RWPE2 (cell line): ENCODE data around the gene TMEM151A.

Experiments
- ATAC-seq: fragments of 200-7000 bp; cut with Tn5 transposase; 3 replicates; pipeline ENCODE4 v1.9.1; 2021; ENCODE audit warnings: low read depth
- DNase-seq: peaks from one replicate; pipeline ENCODE4 v3.0.0-alpha.2; 2020; ENCODE audit warnings: low spot score
- H3K27ac ChIP-seq: fragments of 450-650 bp; 2 replicates; pipeline ENCODE4 v1.5.1; 2017; ENCODE audit warnings: mild to moderate bottlenecking; ENCODE audit not compliant: poor library complexity, severe bottlenecking
- H3K27me3 ChIP-seq: fragments of 250-450 bp; sonication (Bioruptor Pico); 2 replicates; pipeline ENCODE4 v1.5.1; 2021; ENCODE audit warnings: mild to moderate bottlenecking, moderate library complexity; ENCODE audit not compliant: insufficient read depth, poor library complexity, severe bottlenecking
- H3K36me3 ChIP-seq: fragments of 250-450 bp; sonication (Bioruptor Pico); 2 replicates; pipeline ENCODE4 v1.5.1; 2020; ENCODE audit warnings: low read depth, mild to moderate bottlenecking, moderate library complexity
- H3K4me1 ChIP-seq: fragments of 250-450 bp; sonication (Bioruptor Pico); 2 replicates; pipeline ENCODE4 v1.5.1; 2021; ENCODE audit warnings: mild to moderate bottlenecking, moderate library complexity; ENCODE audit not compliant: insufficient read depth, poor library complexity, severe bottlenecking
- H3K4me3 ChIP-seq: fragments of 250-450 bp; sonication (Bioruptor Pico); 2 replicates; pipeline ENCODE4 v1.5.1; 2021; ENCODE audit warnings: mild to moderate bottlenecking, moderate library complexity; ENCODE audit not compliant: severe bottlenecking
- H3K9me3 ChIP-seq: fragments of 250-450 bp; sonication (Bioruptor Pico); 2 replicates; pipeline ENCODE4 v1.5.1; 2021; ENCODE audit warnings: mild to moderate bottlenecking, moderate library complexity; ENCODE audit not compliant: severe bottlenecking
- TF ChIP-seq, protein P1 (sequence below): fragments of 450-650 bp; IDR thresholded peaks from one replicate; pipeline ENCODE4 v1.5.1; 2017; ENCODE audit warnings: mild to moderate bottlenecking, moderate library complexity; ENCODE audit not compliant: poor library complexity, severe bottlenecking

The TMEM151A gene

DNA sequence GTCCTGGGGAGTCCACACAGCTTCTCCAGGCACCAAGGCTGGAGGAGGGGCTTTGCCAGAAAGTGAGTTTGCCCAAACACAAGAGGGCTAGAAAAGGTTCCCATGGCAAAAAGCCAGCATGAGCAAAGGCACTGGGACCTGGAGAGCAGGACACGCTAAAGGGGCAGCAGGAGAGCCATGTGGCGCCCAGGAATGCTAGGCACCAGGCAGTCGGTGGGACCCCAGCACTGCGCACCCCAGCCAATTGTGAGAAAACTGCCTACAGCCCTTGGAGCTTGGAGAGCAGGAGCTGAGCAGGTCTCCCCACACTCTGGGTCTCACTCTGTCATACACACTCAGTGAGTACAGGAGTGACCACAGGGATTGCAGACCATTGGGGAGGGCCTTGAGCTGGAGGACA is 28.5 kb upstream of the TMEM151A start:
- H3K4me1 ChIP-seq: no peaks in the 10 kb centered on the region
- H3K4me3 ChIP-seq: no peak overlapping the region
- no peaks in the 10 kb centered on the region for H3K9me3 ChIP-seq
- H3K27me3 ChIP-seq: no peaks in the 10 kb centered on the region
- ATAC-seq (no peak), DNase-seq (no peak)
- peaks cover 34% of the 10 kb centered on the region for H3K36me3 ChIP-seq
- no peak overlapping the region for H3K27ac ChIP-seq
- TF ChIP-seq, protein P1, sequence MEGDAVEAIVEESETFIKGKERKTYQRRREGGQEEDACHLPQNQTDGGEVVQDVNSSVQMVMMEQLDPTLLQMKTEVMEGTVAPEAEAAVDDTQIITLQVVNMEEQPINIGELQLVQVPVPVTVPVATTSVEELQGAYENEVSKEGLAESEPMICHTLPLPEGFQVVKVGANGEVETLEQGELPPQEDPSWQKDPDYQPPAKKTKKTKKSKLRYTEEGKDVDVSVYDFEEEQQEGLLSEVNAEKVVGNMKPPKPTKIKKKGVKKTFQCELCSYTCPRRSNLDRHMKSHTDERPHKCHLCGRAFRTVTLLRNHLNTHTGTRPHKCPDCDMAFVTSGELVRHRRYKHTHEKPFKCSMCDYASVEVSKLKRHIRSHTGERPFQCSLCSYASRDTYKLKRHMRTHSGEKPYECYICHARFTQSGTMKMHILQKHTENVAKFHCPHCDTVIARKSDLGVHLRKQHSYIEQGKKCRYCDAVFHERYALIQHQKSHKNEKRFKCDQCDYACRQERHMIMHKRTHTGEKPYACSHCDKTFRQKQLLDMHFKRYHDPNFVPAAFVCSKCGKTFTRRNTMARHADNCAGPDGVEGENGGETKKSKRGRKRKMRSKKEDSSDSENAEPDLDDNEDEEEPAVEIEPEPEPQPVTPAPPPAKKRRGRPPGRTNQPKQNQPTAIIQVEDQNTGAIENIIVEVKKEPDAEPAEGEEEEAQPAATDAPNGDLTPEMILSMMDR: no peak

GRCh38 chr11:66263785-66264184 is 27.9 kb upstream of the TMEM151A start:
- TF ChIP-seq, protein P1: no peak
- Histone ChIP-seq H3K4me3 (no peak overlapping the region), H3K9me3 (no peaks in the 10 kb centered on the region), H3K4me1 (no peaks in the 10 kb centered on the region), H3K27me3 (no peaks in the 10 kb centered on the region), H3K36me3 (peaks cover 34% of the 10 kb centered on the region), H3K27ac (no peak overlapping the region)
- ATAC-seq: no peak
- no peak for DNase-seq

GRCh38 chr11:66264383-66264782 is 27.3 kb upstream of the TMEM151A start:
- Histone ChIP-seq H3K27me3 (no peaks in the 10 kb centered on the region), H3K36me3 (peaks cover 29% of the 10 kb centered on the region), H3K27ac (no peak overlapping the region), H3K4me1 (no peaks in the 10 kb centered on the region), H3K9me3 (no peaks in the 10 kb centered on the region), H3K4me3 (no peak overlapping the region)
- DNase-seq (no peak), ATAC-seq (no peak)
- TF ChIP-seq, protein P1: no peak

DNA sequence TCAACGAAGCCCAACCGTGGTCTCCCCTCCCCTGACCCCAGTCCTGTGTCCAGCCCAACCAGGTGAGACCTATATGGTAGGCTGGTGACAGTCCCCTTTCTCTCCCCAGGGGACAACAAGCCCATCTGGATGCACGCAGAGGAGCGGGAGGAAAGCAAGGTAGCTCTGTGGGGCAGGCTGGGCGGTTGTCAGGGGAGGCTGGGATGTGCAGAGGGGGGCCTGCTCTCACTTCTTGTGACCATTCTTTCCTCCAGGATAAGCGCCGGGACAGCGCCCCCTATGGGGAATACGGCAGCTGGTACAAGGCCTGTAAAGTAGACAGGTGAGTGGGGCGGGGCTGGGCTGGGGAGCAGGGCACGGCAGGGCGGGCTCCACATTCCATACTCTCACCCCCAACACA is 26.8 kb upstream of the TMEM151A start:
- Histone ChIP-seq H3K36me3 (peaks cover 27% of the 10 kb centered on the region), H3K27ac (no peak overlapping the region), H3K4me1 (no peaks in the 10 kb centered on the region), H3K4me3 (no peak overlapping the region), H3K27me3 (no peaks in the 10 kb centered on the region), H3K9me3 (no peaks in the 10 kb centered on the region)
- no peak for DNase-seq
- no peak for ATAC-seq
- TF ChIP-seq, protein P1: peak; percentile 13

GRCh38 chr11:66265531-66266377 is 25.9 kb upstream of the TMEM151A start:
- no peak overlapping the region for H3K4me3 ChIP-seq
- TF ChIP-seq, protein P1: no peak
- H3K36me3 ChIP-seq: peaks cover 35% of the 10 kb centered on the region
- H3K27me3 ChIP-seq: no peaks in the 10 kb centered on the region
- DNase-seq: peak; percentile 53
- no peaks in the 10 kb centered on the region for H3K9me3 ChIP-seq
- ATAC-seq: no peak
- H3K4me1 ChIP-seq: no peaks in the 10 kb centered on the region
- no peak overlapping the region for H3K27ac ChIP-seq
